Eye (tissue), 1 donor: ENCODE measurements around the gene SIDT1.

Experiments used
- DNase-seq: peaks from one replicate; pipeline ENCODE4 v3.0.0-alpha.2; 2015

Gene SIDT1

GRCh38 chr3:113531826-113532697, at the start of gene SIDT1:
SIDT1 (plus strand) TSS chr3:113532555; CDS start chr3:113533022, 467 bp downstream.
- no peak for DNase-seq

- DNase-seq, result no peak
Measured at GRCh38 chr3:113485161-113485609, 47.2 kb upstream of the SIDT1 start.

GRCh38 chr3:113495035-113495434, 37.3 kb upstream of the SIDT1 start:
- DNase-seq, result peak; percentile 34

GRCh38 chr3:113496924-113497323, 35.4 kb upstream of the SIDT1 start:
- no peak for DNase-seq

- DNase-seq, result no peak
Measured at GRCh38 chr3:113498221-113499005, 33.9 kb upstream of the SIDT1 start.

GRCh38 chr3:113499081-113499480, 33.3 kb upstream of the SIDT1 start:
- DNase-seq, result no peak

GRCh38 chr3:113501597-113501996, 30.8 kb upstream of the SIDT1 start:
- DNase-seq, result no peak

GRCh38 chr3:113505867-113506266, 26.5 kb upstream of the SIDT1 start:
- no peak for DNase-seq

- DNase-seq, result no peak
Measured at GRCh38 chr3:113507501-113508067, 24.8 kb upstream of the SIDT1 start.

- DNase-seq, result no peak
Measured at GRCh38 chr3:113508966-113509365, 23.4 kb upstream of the SIDT1 start.

- no peak for DNase-seq
Measured at GRCh38 chr3:113514265-113514769, 18.0 kb upstream of the SIDT1 start.

GRCh38 chr3:113516115-113516505, 16.2 kb upstream of the SIDT1 start:
- DNase-seq, result no peak

- no peak for DNase-seq
Measured at GRCh38 chr3:113521981-113522380, 10.4 kb upstream of the SIDT1 start.

- DNase-seq, result no peak
Measured at GRCh38 chr3:113523241-113523640, 9.1 kb upstream of the SIDT1 start.

- DNase-seq, result peak; percentile 76
Measured at GRCh38 chr3:113532698-113533533, 561 bp downstream of the SIDT1 start.

GRCh38 chr3:113533534-113533892, 1.2 kb downstream of the SIDT1 start:
- no peak for DNase-seq

- no peak for DNase-seq
Measured at GRCh38 chr3:113534365-113534764, 2.0 kb downstream of the SIDT1 start.

GRCh38 chr3:113535898-113536297, 3.5 kb downstream of the SIDT1 start:
- no peak for DNase-seq

GRCh38 chr3:113536627-113537101, 4.3 kb downstream of the SIDT1 start:
- DNase-seq, result no peak

GRCh38 chr3:113537155-113537554, 4.8 kb downstream of the SIDT1 start:
- DNase-seq, result no peak

- no peak for DNase-seq
Measured at GRCh38 chr3:113541519-113541918, 9.2 kb downstream of the SIDT1 start.

GRCh38 chr3:113545594-113545993, 13.2 kb downstream of the SIDT1 start:
- no peak for DNase-seq
